CD4-positive, alpha-beta T cell treated with Interleukin-15 for 4 hours (primary cell): ENCODE results near the gene BDP1.
A peak's percentile ranks its signal among the peaks of the same experiment; 100 is the strongest.
"Not testable (repeated sequence)": the region's sequence is repeated elsewhere in the genome, so short reads cannot be mapped to it uniquely, and the experiment has no call there.

ENCODE experiments used
- DNase-seq: peaks from one replicate; pipeline ENCODE4 v3.0.0-alpha.2; 2020; ENCODE audit warnings: low spot score

The BDP1 gene

DNA sequence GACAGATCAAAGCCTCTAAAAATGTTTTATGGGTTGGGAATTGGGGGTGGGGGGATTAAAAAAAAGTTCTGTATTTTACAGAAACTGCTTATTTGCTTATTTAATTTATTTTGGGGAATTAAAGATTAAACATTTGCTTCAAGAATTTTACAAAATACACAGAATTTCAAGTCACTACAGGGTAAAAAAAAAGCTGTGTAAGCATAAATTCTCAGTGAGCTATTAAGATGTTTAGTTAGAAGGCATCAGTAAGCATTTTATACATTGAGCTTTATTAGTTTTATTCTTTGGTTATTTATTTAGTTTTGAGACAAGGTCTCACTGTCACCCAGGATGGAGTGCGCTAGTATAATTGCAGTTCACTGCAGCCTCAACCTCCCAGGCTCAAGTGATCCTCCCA, 5.2 kb downstream of the BDP1 start:
- DNase-seq = no peak

GRCh38 chr5:71461360-71461759, 5.9 kb downstream of the BDP1 start:
- DNase-seq = no peak

DNA sequence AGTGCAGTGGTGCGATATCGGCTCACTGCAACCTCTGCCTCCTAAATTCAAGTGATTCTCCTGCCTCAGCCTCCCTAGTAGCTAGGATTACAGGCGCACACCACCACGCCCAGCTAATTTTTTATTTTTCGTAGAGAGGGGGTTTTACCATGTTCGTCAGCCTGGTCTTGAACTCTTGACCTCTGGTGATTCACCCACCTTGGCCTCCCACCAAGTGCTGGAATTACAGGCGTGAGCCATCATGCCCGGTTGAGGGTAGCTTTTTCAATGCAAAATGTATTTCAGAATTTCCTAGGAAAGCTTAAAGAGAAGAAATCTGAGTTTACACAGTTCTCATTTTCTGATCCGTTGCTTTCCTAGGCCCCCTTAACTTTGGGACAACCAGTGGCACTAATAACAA, 15.7 kb downstream of the BDP1 start:
- DNase-seq = no peak

DNA sequence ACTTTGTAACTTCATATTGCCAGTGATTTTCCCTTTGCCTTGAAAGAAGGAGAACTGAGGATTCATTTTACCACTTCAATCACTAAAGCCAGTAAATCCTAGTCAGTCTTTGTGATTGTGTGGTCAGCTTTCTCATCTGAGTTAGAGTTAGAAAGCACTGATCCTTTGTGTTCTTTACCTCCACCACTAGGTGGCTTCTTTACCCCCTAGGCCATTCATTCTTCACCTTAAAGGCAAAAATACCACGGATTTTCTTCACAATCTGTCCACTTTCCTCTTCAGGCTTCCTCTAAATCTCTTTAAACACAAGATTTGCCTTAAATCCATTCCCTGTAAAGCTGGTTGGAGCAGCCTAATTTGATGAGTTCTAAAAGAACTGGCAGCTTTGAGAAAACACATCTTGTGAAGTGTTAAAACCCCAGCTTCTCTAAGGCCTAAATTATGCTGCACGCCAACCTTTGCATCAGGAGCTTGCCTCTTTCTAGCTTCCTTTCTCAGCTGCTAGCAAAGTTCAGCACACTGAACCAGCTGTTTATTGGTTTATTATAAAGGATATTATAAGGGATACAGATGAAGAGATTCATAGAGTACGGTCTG, 20.4 kb downstream of the BDP1 start:
- DNase-seq = peak; percentile 3

GRCh38 chr5:71481441-71481840, 26.0 kb downstream of the BDP1 start:
- no peak for DNase-seq

DNA sequence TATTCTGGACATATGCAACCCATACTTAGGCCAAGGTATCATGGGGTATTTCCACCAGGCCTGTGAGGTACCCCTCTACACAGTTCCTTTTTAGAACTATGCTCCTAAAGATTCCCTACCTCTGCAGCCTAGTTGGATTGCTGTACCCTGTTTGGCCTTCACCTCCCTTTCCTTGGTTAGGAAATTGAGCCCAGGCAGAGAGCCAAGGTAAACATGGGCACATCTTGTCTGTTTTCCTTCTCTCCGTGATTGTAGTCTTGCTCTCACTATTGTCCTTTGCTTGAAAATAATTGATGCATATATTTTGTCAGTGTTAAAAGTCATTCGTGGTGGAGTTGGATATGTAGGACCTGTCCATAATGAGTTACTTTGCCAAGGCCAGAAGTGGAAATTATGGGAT, 26.7 kb downstream of the BDP1 start:
- DNase-seq = no peak

DNA sequence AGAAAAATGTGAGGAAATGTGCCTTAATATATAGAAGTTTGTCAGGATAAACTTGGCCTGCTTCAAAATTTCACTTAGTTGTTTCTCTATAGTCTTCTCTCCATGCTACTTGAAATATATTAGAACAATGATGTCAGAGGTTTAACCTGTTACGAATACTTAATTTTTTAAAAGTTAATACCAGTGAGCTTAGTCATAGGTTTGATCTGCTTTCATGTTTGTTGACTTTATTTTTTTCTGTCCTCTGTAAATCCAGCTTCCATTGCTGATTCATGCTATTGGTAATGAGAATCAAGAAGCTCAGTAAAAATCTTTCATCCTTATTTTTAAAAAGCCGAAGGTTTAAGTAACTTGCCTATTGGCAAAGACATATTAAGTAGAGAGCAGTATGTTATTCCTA, 27.9 kb downstream of the BDP1 start:
- DNase-seq = no peak

DNA sequence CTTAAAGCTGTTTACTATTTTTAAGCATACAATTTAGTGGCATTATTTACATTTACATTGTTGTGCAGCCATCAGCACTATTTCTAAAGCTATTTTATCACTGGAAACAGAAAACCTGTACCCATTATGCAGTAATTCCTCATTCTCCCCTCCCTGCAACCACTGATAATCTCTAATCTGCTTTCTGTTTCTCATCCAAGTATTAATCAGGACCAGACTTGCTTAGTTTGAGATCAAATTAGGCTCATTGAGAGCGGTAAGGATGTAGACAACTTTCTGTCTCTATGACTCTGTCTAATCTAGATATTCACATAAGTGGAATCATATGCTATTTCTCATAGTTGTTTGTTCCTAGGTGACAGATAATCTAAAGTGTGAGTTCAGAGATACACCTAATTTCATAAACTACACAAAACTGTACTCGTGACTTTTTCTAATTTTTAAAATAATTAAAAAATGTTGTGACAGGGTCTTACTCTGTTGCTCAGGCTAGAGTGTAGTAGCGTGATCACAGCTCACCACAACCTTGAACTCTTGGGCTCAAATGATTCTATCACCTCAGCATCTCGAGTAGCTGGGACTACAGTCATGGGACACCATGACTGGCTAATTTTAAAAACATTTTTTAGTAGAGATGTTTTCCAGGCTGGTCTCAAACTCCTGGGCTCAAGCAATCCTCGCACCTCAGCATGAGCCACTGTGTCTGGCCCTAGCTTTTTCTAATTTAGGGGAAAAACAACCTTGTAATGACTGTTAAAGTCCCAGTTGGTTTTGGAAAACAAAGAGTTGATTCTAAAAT, 37.6 kb downstream of the BDP1 start:
- DNase-seq = no peak

- DNase-seq = not testable (repeated sequence)
Observed at GRCh38 chr5:71494202-71494601, 38.8 kb downstream of the BDP1 start.

- DNase-seq = not testable (repeated sequence)
Observed at GRCh38 chr5:71498756-71499155, 43.3 kb downstream of the BDP1 start.

DNA sequence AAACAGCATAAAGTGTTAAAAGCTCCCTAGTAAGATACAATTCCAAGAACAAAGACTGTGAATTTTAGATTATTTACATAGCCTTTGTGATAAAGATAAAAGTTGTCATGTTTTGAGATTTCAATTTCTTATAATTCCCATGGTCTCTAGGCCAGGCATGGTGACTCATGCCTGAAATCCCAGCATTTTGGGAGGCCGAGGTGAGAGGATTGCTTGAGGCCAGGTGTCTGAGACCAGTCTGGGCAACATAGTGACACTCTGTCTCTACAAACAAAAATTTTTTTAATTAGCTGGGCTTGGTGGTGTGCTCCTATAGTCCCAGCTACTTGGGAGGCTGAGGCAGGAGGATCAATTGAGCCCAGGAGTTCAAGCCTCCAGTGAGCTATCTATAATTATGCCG, 48.1 kb downstream of the BDP1 start:
- no peak for DNase-seq

DNA sequence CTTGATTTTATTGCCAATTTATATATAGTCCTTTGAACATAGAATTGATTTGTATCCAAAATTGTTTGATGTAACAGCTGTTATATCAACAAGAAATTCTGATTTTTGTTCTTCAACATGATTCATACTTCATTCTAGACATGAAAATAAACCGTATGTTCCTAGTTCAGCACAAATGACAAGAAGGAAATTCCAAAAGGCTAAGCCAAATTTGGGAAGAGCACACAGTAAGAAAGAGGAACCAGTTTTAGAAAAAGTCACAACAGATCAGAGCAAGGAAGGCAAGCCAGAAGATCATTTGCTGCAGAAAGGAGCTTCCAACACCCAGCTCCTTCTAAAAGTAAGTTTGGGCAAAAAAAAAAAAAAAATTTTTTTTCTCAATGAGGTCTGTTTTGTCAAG, 66.7 kb downstream of the BDP1 start:
- DNase-seq = no peak

- DNase-seq = not testable (repeated sequence)
Observed at GRCh38 chr5:71525611-71526010, 70.2 kb downstream of the BDP1 start.

GRCh38 chr5:71528206-71528605, 72.8 kb downstream of the BDP1 start:
- no peak for DNase-seq

- no peak for DNase-seq
Observed at GRCh38 chr5:71529682-71530081, 74.2 kb downstream of the BDP1 start.

- DNase-seq = no peak
Observed at GRCh38 chr5:71533142-71533541, 77.7 kb downstream of the BDP1 start.

GRCh38 chr5:71533615-71534014, 78.2 kb downstream of the BDP1 start:
- peak; percentile 52 for DNase-seq

DNA sequence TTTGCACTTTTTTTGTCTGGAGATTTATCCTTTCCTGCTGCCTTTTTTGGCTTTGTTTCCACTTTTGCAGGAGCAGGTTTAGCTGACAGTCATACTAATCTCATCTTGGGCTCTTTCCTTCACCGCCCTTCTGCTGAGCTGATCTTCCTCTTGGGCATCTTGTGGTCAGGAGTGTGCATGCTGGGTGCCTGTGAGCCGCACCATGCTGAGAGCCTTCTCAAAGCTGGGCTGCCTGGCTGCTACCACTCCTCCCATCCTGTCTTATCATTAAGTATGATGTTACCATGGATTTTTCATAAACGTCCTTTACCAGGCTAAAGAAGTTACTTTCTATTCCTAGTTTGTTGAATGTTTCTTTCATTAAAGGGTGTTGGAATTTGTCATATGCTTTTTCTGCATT, 82.2 kb downstream of the BDP1 start:
- DNase-seq = no peak

- DNase-seq = not testable (repeated sequence)
Observed at GRCh38 chr5:71550885-71551284, 95.4 kb downstream of the BDP1 start.

- DNase-seq = not testable (repeated sequence)
Observed at GRCh38 chr5:71551582-71551981, 96.1 kb downstream of the BDP1 start.

- not testable (repeated sequence) for DNase-seq
Observed at GRCh38 chr5:71552026-71552749, 96.7 kb downstream of the BDP1 start.

DNA sequence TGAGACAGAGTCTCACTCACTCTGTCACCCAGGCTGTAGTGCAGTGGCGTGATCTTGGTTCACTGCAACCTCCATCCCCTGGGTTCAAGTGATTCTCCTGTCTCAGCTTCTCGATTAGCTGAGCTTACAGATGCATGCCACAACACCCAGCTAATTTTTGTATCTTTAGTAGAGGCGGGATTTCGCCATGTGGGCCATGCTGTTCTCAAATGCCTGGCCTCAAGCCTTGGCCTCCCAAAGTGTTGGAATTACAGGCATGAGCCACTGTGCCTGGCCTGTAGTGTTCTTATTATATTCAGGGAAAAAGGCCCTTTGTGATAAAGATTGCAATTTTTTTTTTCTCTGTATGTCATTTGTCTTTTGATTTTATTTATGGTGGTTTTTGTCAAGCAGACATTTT, 107.7 kb downstream of the BDP1 start:
- no peak for DNase-seq

DNA sequence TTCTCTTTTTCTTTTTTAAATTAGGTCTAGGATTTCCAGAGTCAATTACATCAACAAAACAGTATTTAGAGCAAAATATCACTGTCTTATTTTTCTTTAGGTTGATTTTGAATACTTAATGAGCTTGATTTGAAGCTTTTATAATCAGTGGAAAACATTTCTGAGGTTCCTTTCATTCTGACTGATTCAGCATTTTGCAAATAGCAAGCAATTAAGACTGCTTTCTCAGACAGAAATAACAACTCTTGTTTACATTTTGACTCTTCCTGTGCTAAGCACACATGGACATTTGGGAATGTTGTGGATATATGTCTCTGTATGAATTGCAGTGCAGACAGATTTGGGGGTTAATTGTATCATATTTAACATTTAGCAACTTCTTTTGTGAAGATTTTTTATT, 109.4 kb downstream of the BDP1 start:
- no peak for DNase-seq
